22Rv1 (cell line): ENCODE data around the gene EIF1B.

Source experiments
- H3K27ac ChIP-seq: fragments of 450-650 bp; 2 replicates; pipeline ENCODE4 v1.5.1; 2017
- ZFX ChIP-seq: fragments of 450-650 bp; IDR thresholded peaks from 2 replicates; pipeline ENCODE4 v1.6.1; 2017; ENCODE audit warnings: antibody characterized with exemption, borderline replicate concordance
- TF ChIP-seq, protein P1 (sequence below): fragments of 450-650 bp; IDR thresholded peaks from 2 replicates; pipeline ENCODE4 v1.5.1; 2017; ENCODE audit warnings: mild to moderate bottlenecking

EIF1B gene

GRCh38 chr3:40333852-40334251 is 24.3 kb downstream of the EIF1B start:
- TF ChIP-seq, protein P1, sequence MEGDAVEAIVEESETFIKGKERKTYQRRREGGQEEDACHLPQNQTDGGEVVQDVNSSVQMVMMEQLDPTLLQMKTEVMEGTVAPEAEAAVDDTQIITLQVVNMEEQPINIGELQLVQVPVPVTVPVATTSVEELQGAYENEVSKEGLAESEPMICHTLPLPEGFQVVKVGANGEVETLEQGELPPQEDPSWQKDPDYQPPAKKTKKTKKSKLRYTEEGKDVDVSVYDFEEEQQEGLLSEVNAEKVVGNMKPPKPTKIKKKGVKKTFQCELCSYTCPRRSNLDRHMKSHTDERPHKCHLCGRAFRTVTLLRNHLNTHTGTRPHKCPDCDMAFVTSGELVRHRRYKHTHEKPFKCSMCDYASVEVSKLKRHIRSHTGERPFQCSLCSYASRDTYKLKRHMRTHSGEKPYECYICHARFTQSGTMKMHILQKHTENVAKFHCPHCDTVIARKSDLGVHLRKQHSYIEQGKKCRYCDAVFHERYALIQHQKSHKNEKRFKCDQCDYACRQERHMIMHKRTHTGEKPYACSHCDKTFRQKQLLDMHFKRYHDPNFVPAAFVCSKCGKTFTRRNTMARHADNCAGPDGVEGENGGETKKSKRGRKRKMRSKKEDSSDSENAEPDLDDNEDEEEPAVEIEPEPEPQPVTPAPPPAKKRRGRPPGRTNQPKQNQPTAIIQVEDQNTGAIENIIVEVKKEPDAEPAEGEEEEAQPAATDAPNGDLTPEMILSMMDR: no peak
- TF ChIP-seq ZFX: no peak

DNA sequence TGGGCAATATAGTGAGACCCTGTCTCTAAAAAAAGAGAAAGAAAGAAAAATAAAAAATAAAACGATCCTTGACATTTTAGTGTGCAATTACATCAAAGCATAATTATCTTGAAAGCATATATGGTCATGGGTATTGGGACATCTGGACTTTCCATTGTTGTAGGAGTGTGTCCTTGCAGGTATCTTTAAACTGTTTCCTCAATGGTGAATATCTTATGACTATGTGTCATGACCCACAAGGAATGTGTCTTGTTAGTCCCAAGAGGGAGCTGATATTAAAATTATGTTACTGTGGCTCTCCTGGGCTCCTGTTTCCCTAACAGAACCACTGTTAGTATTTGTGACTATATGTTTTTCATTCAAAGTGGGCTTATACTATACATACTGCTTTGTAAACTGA is 26.6 kb downstream of the EIF1B start:
- TF ChIP-seq ZFX: no peak
- TF ChIP-seq, protein P1: no peak
- H3K27ac ChIP-seq: no peak overlapping the region

More at GRCh38 chr3:40333852-40334251, 24.3 kb downstream of the EIF1B start:
- no peak overlapping the region for H3K27ac ChIP-seq

- H3K27ac ChIP-seq: no peak overlapping the region
- TF ChIP-seq ZFX: no peak
- TF ChIP-seq, protein P1: no peak
Observed at GRCh38 chr3:40336511-40337135, 27.1 kb downstream of the EIF1B start.

- TF ChIP-seq, protein P1: no peak
- TF ChIP-seq ZFX: no peak
- H3K27ac ChIP-seq: no peak overlapping the region
Observed at GRCh38 chr3:40337136-40338108, 27.9 kb downstream of the EIF1B start.

DNA sequence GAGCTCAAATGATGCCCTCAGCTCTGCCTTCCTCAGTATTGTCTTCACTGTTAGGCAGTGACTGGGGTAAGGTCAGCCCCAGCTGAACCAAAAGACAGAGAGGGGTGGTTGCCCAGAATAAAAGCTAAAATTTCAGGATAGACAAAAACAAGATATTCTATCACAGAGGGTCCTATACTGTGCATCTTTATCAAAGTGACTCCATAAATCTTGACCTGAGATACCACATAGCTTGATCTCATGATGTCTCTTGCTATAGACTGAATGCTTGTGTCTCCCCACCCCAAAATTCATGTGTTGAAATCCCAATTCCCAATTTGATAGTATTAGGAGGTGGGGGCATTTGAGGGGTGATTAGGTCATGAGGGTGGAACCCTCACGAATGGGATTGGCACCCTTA is 30.4 kb downstream of the EIF1B start:
- no peak for TF ChIP-seq ZFX
- TF ChIP-seq, protein P1: no peak
- no peak overlapping the region for H3K27ac ChIP-seq

DNA sequence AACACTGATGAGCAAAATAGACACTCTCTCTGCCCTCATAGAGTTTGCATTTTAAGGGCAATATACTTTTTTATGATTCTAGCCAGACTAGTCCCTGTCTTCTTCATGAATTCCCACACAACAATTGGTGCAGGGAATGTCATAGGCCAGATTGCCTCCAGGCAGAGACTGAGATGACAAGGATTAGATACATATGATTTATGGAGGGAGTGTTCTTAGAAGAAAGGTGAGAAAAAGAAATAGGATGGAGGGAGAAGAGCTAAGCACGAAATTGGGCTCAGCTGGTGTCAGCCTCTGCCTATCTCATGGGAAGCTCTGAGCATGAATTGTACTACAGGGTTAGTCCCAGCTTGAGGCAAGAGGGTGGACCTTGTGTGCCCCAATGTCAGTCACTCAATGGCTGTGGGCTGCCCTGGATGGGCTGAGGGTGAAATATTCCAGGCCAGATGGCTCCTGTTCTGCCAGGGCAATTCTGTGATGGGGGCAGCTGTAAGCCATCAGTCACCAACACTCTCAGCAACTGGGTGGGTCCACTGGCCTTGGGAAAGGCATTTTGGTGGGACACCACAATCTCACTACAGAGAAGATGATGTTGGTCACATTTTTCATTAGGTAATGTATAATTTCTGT is 31.1 kb downstream of the EIF1B start:
- H3K27ac ChIP-seq: no peak overlapping the region
- no peak for TF ChIP-seq ZFX
- TF ChIP-seq, protein P1: no peak
